HG03064 (cell line): Measurements from ENCODE around the gene TMEM141.
"Not testable (repeated sequence)": the region's sequence is repeated elsewhere in the genome, so short reads cannot be mapped to it uniquely, and the experiment has no call there.

Source experiments
- ATAC-seq: cut with Tn5 transposase; IDR thresholded peaks from one replicate; pipeline ENCODE4 v1.9.1; 2021; ENCODE audit warnings: low read depth; ENCODE audit not compliant: unreplicated experiment

Gene TMEM141

DNA sequence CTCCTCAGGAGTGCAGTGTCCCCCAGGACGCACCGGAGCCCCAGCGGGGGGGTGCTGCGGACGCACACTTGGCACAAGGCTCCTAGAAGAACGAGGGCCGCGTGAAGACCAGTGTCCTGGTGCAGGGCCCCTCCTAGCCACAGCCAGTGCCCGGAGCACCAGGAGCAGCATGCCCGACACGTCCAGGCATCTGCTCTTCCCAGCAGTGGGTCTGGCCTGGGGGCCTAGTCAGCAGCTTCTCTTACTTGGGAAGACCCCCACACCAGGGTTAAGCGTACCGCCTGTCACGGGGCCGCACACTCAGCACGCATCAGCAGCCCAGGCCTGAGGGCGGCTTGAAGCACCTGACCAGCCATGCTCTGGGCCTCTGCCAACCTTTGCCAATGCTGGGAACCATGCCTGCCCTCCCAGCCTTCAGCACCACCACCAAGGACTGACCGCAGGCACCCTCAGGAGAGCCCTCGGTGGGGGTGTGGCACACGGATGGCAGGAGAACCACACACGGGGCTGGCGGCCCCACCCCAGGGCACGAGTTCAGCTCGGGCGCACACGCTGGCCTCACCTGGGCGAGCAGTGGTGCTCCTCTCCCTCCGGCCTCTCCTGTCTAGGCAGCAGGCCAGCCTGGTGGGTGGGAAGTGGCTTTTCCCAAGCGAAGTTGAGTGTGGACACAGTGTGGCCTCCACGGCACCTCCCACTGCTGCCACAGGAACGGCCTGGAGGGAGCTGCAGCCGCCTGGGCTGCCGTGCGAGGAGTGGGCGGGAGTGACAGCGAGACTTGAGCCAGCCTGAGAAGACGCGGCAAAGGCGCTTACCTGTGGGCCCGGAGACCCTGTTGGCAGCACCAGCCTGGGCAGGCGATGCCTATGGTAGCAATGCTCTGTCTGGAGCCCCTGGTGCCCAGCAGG lies 39.1 kb downstream of the TMEM141 start:
- ATAC-seq = no peak

GRCh38 chr9:136831002-136831719 lies 40.0 kb downstream of the TMEM141 start:
- no peak for ATAC-seq

- ATAC-seq = no peak
Measured at GRCh38 chr9:136831720-136832104, 40.6 kb downstream of the TMEM141 start.

GRCh38 chr9:136832581-136832980 lies 41.4 kb downstream of the TMEM141 start:
- no peak for ATAC-seq

DNA sequence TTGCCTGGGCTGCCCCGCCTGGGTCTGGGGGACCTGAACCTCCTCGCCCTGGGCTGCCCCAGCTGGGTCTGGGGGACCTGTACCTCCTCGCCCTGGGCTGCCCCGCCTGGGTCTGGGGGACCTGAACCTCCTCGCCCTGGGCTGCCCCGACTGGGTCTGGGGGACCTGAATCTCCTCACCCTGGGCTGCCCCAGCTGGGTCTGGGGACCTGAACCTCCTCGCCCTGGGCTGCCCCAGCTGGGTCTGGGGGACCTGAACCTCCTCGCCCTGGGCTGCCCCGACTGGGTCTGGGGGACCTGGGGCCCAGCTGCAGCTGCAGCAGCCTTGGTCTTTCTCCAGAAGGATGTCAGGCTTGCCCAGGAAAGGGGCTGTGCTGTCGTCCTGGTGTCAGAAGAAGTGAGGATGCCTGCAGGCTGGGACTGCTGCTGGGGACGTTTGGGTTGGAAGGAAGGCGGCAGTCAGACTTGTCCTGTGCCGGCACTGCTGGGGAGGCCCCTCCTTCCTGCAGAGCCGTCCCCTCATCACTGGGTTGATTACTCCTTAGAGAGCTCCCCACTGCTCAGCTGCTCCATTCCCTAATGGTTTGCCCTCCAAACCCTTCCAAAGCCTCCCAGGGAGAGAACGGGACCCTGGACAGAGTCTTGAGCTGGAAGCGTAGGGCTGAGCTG lies 42.4 kb downstream of the TMEM141 start:
- not testable (repeated sequence) for ATAC-seq

DNA sequence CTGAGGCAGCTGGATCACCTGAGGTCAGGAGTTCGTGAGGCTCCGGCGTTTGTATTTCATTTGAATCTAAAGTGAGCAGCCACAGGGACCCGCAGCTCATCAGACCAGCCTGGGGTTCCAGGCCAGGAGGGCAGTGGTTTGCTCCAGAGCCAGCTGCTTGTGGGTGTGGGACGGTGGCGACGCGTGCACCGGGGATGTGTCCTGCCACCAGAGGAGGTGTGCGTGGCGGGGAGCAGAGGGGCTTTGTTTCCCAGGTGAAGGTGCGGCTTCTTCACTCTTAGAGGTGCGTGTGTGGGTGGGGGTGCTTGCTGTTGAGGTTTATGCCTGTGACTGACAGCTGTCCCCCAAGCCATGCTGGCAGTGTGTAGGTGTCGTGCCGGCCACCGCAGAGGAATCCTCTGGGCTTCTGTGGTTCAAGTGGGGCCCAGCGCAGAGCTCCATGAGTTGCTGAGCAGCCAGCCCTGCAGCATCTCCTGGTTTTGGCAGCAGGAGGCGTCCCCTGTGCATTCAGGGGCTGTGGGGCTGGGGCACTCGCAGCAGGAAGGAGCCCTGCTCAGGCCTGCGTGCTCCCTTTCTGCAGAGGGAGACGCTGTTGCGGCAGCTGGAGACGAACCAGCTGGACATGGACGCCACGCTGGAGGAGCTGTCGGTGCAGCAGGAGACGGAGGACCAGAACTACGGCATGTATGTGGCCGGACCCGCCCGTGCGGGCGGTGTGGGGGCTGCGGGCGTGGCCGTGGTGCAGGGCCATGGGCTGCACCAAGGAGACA lies 44.2 kb downstream of the TMEM141 start:
- no peak for ATAC-seq

DNA sequence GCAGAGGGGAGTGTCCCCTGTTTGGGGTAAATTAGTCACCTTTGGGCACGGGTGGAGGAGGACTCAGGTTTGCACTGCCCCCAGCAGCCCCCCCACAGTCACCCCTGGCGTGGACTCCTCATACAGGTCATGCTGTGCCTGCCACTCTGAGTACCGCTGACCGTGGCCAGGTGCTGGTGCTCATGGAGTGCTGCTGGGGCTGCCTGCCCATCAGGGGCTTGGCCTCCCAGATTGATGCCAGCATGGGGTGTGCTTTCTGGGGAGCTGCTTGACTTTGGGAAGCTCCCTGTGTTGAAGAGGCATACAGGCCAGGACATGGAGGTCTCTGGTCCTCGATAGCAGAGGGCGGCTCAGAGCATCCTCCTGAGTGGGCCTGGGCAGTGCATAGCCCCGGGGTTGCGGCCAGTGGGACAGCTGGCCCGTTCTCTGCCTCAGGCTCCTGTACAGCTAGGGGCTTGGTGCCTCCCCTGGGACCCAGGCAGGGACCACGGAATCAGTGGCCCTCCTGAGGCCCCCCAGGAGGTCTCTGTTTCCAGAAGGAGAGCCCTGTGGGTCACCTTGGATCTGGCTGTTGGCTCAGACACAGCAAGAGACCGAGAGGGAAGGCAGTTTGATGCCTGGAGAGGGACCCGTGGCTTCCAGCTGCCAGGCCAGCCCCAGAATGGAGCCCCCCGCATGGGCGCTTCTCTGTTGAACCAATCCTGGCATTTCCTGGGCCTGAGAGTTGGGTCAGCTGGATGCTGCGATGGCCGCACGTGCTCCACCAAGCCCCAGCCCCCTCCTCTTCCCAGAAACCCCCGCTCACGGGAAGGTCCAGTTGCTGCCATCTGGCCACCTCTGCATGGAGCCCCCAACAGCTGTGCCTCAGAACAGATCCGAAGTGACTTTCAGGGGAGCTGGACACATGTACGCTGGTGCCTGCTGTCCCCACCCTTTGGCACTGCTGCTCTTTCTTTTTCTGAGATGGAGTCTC lies 45.1 kb downstream of the TMEM141 start:
- ATAC-seq = no peak

- ATAC-seq = no peak
Measured at GRCh38 chr9:136837146-136837855, 46.2 kb downstream of the TMEM141 start.

DNA sequence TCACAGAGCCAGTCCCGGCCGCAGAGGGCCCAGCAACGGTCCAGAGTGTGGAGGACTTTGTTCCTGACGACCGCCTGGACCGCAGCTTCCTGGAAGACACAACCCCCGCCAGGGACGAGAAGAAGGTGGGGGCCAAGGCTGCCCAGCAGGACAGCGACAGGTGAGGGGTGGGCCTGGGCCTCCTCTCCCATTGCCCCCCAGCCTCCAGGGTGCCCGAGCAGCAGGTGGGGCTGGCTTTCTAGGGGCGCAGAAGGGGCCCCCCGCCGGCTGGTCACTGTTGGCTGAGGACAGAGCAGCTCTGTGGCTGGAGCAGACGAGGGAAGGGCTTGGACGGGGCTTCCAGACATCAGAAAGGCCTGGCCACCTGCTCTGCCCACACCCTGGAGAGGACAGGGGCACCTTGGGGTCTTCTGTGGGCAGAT lies 46.7 kb downstream of the TMEM141 start:
- ATAC-seq = not testable (repeated sequence)

DNA sequence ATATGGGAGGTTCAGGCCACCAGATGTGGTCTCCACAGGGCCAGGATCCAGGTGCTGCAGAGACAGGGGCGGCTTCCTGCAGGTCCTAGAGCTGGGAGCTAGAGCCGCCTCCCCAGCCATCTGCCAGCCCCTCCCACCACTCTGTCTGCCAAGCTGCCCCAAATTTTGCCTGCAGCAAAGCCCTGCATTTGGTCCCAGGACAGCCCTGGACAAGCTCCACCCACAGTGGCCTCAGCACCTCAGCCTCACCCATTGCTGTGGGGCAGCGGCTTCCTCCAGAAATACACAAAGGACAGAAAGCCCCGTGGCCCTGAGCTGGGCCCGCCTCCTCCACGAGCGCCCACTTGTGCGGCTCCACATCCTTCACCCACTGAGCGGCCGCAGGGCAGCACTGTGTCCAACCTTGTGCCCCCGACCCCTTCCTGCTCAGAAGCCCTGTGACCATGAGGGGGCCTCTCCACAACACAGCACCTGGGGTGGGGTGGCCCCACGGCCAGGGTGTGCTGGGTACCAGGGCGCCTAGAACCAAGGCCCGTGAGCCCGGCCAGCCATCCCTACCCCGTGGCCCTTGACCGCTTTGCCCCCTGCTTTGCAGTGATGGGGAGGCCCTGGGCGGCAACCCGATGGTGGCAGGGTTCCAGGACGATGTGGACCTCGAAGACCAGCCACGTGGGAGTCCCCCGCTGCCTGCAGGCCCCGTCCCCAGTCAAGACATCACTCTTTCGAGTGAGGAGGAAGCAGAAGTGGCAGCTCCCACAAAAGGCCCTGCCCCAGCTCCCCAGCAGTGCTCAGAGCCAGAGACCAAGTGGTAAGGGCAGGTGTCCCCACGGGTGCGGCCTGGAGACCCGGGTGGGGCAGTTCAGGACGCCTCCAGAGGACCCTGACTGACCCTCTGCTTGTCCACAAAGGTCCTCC lies 47.4 kb downstream of the TMEM141 start:
- no peak for ATAC-seq

GRCh38 chr9:136839229-136840139 lies 48.3 kb downstream of the TMEM141 start:
- ATAC-seq = no peak

DNA sequence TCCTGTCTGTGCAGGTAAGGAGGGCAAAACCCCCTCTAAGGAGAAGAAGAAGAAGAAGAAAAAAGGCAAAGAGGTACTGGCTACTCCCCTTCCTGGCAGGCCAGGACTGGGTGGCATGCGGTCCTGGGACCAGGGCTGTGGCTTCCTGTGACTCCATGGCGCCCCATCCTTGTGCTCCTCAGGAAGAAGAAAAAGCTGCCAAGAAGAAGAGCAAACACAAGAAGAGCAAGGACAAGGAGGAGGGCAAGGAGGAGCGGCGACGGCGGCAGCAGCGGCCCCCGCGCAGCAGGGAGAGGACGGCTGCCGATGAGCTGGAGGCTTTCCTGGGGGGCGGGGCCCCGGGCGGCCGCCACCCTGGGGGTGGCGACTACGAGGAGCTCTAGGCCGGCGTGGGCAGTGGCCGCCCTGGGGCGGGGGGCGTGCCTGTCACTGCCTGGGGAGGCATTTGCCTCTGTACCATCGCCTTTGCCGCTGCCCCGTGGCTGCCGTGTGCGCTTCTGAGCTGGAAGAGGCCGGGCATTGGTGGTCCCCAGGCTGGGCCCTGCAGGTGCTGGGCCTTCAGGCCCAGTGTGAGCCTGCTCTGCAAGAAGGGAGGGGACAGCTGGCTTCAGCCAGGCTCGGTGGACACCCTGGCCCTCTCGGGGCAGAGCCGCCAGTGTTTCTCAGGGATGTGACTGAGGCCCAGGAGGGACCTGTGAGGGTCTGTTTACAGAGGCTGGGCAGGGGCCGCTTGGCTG lies 49.2 kb downstream of the TMEM141 start:
- no peak for ATAC-seq

- ATAC-seq = no peak
Measured at GRCh38 chr9:136840877-136841645, 49.9 kb downstream of the TMEM141 start.

GRCh38 chr9:136841646-136842379 lies 50.7 kb downstream of the TMEM141 start:
- peak; percentile 7 for ATAC-seq
